GM18909 (cell line): ENCODE results near the gene ZNF679.
"Not testable (repeated sequence)": the region's sequence is repeated elsewhere in the genome, so short reads cannot be mapped to it uniquely, and the experiment has no call there.

Source experiments
- ATAC-seq: cut with Tn5 transposase; IDR thresholded peaks from one replicate; pipeline ENCODE4 v1.9.1; 2021; ENCODE audit warnings: mild to moderate bottlenecking; ENCODE audit not compliant: unreplicated experiment, poor library complexity

ZNF679 gene

DNA sequence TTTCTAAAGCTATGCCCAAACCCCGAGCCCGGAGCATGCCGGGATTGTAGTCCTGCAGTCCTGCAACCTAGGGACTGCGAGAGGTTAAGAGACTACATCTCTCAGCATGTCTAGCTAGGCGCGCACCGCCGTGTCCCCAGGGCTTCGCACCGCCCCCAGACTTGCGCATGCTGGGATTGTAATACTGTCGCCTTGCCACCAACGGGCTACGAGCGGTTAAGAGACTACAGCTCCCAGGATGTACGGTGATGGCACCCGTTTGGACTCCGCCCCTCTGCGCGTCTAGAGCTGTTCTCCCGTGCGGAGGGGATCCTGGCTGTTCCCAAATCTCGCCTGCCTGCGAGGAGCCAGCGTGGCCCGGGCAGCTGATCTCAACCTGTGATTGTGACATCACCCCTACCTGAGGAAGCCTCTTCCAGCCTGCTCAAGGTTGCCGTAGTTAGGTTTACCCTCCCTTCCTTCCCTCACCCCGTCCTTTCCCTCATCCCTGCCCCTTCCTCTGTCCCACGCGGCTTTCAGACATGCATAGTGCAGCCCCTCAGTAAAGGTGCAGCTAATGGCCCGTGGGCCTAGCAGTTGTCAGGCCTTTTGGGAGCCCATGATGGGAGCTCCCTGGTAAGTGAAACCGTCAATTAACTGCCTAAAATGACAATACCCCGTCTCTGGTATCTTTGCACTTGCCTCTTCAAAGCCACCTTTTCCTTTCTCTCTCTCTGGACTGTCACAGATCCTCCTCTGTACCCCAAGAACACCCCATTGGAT, 79.2 kb downstream of the ZNF679 start:
- peak; percentile 98 for ATAC-seq

DNA sequence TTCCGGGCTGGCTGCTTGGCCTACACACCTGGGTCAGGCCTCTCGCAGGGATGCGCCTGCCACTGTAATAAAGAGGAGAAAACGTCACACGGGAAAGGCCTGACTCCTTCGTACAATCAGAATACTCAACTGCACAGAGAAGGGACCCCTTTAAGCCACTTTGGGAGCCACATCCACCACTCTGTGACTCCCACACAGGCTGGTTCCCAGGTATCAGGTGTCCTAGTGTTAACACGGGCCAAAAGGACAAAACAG, 79.7 kb downstream of the ZNF679 start:
- no peak for ATAC-seq

DNA sequence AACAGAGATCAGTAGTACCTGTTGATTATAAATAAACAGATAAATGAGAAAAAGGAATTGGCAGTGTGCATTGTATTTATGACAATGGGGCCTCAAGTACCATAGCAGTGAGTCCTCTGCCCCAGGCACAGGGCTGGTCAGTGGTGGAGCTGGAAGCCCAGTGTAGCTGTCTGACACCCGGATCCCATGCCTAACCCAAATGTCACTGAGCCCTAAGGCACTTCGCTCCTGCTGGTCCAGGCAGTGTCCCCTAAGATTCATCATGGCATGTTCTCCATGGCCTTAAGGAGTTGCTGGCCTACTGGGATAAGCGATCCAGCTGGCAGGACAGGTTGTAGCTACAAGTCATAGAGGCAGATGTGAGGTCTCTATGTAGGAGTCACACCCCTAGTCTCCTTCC, 82.2 kb downstream of the ZNF679 start:
- ATAC-seq: no peak

DNA sequence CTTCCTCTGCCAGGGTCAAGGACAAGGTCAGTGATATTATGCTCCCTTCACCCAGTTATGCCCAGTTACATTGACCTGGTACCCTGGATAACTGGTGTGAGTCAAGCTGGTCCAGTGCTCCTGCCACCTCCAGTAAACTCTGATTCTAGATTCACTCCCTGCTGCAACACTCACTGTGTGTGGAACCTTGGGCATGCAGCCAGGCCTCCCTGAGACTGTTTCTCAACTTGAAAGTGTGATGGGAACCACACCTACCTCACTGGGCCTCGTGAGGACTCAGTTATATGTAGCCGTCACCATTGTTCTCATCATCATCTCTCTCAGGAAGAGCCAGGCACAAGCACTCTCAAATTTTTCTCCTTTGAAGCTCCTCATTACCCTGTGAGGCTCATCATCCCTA, 84.6 kb downstream of the ZNF679 start:
- ATAC-seq: no peak

DNA sequence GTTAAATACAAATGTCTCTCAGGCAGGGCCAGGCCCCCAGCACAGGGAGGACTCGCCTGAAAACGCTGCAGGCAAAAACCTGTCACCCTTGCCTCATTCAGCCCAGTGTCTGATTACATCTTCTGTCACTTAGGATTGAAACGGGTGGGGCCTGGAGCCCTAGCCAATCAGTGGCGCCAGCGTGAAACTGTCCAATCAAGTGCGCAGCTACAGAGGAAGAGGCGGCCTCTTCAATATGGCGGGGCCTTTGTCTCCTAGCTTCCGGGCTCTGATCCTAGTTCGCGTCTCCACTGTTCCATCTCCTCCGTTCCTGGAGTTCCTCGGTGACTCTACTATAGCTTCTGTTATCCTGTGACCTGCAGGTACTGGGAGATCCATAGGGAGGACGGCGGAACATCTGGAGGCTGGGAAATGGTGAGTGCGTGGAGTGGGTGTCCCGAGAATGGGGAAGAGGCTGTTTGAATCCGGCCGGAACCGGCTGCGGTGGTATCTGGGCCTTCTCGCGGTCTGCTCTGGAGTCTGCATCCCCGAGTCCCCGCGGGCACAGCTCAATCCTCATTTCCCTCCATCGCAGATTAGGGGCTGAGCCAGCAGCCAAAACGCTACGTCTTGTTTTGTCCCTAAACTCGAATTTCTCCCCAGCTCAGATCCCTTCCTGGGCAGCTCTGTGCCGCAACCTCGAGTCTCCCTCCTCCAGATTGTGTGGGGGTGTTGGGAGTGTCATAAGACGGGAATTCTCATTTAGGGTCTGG, 85.6 kb downstream of the ZNF679 start, which contains the start of gene ZNF736:
Gene ZNF736, plus strand, starts transcription at position 222 of the 752 bp plus-strand sequence. Its CDS starts 190 bp downstream, at position 412.
- peak; percentile 100 for ATAC-seq

DNA sequence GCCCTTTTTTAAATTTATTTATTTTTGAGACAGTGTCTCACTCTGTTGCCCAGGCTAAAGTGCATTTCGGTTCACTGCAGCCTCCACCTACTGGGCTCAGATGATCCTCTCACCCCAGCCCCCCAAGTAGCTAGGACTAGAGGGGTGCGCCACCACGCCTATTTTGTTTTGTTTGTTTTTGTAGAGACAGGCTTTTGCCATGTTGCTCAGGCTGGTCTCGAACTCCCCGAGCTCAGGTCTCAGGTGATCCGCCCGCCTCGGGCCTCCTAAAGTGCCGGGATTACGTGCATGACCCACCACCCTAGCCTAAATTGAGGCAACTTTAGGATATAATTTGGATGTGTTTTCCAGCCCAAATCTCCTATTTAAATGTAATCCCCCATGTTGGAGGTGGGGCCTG, 86.3 kb downstream of the ZNF679 start:
- no peak for ATAC-seq

DNA sequence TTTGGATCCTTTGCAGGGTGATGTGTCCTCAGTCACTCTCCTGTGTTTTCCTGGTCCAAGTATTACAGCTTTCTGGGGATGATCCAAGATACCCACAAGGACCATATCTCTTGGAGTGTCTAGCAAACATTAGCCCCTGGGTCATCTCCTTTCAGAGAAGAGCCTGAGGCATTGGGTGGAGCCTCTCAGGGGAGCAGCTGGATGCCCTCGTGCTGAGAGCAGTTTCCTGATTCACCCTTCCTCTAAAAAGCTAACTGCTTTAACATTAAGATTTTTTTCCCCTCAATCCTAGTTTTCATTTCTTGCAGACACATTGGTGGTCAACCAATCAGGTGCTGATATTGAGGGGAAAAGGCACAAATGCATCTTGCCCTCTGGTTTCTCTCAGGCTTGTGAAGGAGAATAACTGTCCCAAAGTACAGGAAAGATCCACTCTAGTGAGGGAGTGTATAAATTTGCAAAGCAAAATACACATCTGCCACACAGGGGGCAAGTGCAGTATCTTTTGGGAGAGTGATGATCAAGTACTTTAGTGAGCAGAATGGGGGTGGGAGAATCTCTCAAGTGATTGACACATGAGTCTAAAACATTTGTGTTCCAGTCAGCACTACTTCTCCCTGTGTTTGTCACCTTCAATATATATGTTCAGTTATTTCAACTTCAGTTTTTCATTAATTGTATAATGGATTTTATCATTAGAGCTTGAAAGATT, 87.9 kb downstream of the ZNF679 start:
- not testable (repeated sequence) for ATAC-seq
